Fibroblast of lung (primary cell): ENCODE results near the gene TCERG1.

Experiments used
- CTCF ChIP-seq, 2 donors: IDR thresholded peaks in 1 of 2; conservative IDR thresholded peaks in 1 of 2; 1 replicate in 1 of 2; 2 replicates in 1 of 2; pipeline ENCODE4 v1.5.1; 2011 to 2012; ENCODE audit warnings: low read length in 2 of 2, control low read depth in 1 of 2, inconsistent platforms in 1 of 2, low read depth in 1 of 2, mild to moderate bottlenecking in 1 of 2
- EZH2 ChIP-seq: IDR thresholded peaks from 2 replicates; pipeline ENCODE4 v1.5.1; 2012; ENCODE audit warnings: low read length, control low read depth, mild to moderate bottlenecking; ENCODE audit errors: missing control alignments

- TF ChIP-seq CTCF (conservative IDR thresholded peaks at IDR 0.05 in 1 of 2, IDR thresholded peaks at IDR 0.05 in 1 of 2; ENCODE audit: low read depth in 1 of 2, low read length in 2 of 2): no peak
- no peak for TF ChIP-seq EZH2
Observed at GRCh38 chr5:146533882-146534281, 86.7 kb downstream of the TCERG1 start.
